ENCODE data around the gene MRTFB.

MRTFB gene

GRCh38 chr16:14205666-14206065, 134.5 kb downstream of the MRTFB start:
- DNase-seq = no peak
- TF ChIP-seq POLR2A (IDR thresholded peaks at IDR 0.05; ENCODE audit: low read length) (no peak), GATA1 (IDR thresholded peaks at IDR 0.05; ENCODE audit: low read depth, low read length) (no peak)

GRCh38 chr16:14211856-14212543, 140.9 kb downstream of the MRTFB start:
- TF ChIP-seq POLR2A (IDR thresholded peaks at IDR 0.05; ENCODE audit: low read length) (no peak), GATA1 (IDR thresholded peaks at IDR 0.05; ENCODE audit: low read depth, low read length) (no peak)
- no peak for DNase-seq

DNA sequence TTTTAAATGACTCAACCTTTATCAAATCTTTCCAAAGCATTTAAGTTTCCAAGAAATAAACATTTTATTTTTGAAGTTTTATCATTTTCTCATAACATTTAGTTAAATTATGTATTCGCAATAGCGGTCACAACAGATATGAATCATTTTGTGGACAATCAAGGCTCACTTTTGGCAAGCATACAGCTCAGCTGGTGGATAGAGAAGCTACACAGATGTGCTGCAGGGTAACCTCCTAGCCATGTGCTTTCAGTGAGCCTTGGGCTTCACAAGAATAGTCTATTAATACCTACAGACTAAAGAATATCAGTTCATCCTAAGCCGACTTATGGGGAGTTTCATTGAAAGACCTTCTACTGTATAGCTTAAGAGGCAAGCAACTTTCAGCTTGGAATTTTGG, 144.8 kb downstream of the MRTFB start:
- TF ChIP-seq POLR2A (IDR thresholded peaks at IDR 0.05; ENCODE audit: low read length) (no peak), GATA1 (IDR thresholded peaks at IDR 0.05; ENCODE audit: low read depth, low read length) (no peak)
- DNase-seq = no peak

DNA sequence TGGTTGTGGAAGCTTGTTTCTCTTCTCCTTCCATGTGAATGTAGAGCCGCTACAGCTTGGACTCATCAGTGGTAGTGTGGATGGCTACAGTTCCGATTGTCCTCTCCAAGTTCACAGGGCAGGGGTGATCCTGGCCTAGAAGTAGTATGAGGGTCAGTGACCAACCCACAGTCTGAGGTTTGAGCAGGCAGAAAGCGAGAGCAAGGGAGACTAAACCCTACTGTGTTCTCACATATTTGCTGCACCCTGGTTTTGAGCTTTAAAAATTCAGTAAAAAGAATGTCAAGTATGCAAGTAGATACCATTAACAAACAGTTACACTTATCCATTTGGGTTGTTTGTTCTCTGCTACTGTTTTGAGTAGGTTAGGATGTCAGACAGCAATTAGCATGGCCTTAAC, 148.9 kb downstream of the MRTFB start:
- no peak for DNase-seq
- TF ChIP-seq GATA1 (IDR thresholded peaks at IDR 0.05; ENCODE audit: low read depth, low read length) (no peak), POLR2A (IDR thresholded peaks at IDR 0.05; ENCODE audit: low read length) (no peak)

GRCh38 chr16:14223632-14224031, 152.5 kb downstream of the MRTFB start:
- TF ChIP-seq POLR2A (IDR thresholded peaks at IDR 0.05; ENCODE audit: low read length) = no peak
- no peak for TF ChIP-seq GATA1 (IDR thresholded peaks at IDR 0.05; ENCODE audit: low read depth, low read length)
- no peak for DNase-seq

- DNase-seq = no peak
- TF ChIP-seq GATA1 (IDR thresholded peaks at IDR 0.05; ENCODE audit: low read depth, low read length) (no peak), POLR2A (IDR thresholded peaks at IDR 0.05; ENCODE audit: low read length) (no peak)
These were observed 154.3 kb downstream of the MRTFB start for GRCh38 chr16:14225457-14225856.

DNA sequence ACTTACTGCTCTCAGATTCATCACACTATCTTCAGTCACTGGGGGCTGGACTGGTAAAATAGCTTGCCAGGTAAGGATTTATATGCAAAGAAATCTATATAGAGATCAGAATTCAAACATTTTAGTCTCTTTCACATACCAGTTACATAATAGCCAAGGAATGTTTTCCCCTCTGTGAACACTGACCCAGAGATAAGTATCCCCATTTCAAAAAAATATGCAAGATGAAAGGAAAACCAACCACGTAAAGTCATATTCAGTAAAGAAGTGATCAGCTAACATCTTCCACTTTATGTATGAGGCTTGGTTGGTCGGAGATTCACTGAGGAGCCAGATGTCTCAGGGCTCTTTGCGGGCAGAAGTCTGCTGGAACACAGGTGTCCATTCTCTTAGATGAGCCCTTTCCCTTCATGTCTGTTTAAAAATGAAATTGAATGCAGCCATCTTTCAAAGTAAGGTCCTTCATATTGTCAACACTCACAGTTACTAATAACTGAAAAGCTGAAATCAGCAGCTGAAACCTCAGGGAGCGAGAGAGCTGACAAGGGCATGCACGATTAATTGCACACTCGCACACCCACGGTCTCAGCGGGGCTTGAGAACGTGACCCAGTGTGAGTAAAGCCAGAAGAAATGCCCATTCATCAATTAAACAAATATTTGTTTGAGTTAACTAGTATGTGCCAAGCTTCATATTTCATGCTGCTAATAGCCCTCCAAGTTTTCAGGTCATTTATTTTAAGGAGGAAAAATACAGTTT, 161.2 kb downstream of the MRTFB start:
- no peak for DNase-seq
- TF ChIP-seq GATA1 (IDR thresholded peaks at IDR 0.05; ENCODE audit: low read depth, low read length) (no peak), POLR2A (IDR thresholded peaks at IDR 0.05; ENCODE audit: low read length) (no peak)

DNA sequence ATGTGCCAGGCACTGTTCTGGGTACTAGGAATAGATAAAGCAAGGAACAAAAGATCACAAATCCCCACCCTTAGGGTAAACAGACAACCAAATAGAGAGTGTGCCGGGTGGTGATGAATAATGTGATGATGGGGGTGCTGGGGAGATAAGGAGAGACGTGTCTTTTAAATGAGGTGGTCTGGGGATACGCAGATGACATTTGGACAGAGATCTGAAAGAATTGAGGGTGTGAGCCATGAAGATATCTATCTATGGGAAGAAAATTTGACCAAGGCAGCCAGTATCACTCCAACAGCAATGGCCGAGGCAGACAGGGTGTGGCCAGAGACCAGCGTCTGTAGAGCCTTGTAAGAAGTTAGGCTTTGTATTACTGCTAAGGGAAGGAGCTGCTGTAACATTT, 165.3 kb downstream of the MRTFB start:
- TF ChIP-seq POLR2A (IDR thresholded peaks at IDR 0.05; ENCODE audit: low read length) (no peak), GATA1 (IDR thresholded peaks at IDR 0.05; ENCODE audit: low read depth, low read length) (no peak)

GRCh38 chr16:14238756-14239155, 167.6 kb downstream of the MRTFB start:
- TF ChIP-seq POLR2A (IDR thresholded peaks at IDR 0.05; ENCODE audit: low read length) = no peak
- no peak for TF ChIP-seq GATA1 (IDR thresholded peaks at IDR 0.05; ENCODE audit: low read depth, low read length)
- no peak for DNase-seq

More for the DNA sequence above, 165.3 kb downstream of the MRTFB start:
- peak in 1 of 2 experiments; percentile 8 for DNase-seq

- no peak for DNase-seq
- TF ChIP-seq POLR2A (IDR thresholded peaks at IDR 0.05; ENCODE audit: low read length) = no peak
- no peak for TF ChIP-seq GATA1 (IDR thresholded peaks at IDR 0.05; ENCODE audit: low read depth, low read length)
These were observed 168.7 kb downstream of the MRTFB start for GRCh38 chr16:14239791-14240190.

DNA sequence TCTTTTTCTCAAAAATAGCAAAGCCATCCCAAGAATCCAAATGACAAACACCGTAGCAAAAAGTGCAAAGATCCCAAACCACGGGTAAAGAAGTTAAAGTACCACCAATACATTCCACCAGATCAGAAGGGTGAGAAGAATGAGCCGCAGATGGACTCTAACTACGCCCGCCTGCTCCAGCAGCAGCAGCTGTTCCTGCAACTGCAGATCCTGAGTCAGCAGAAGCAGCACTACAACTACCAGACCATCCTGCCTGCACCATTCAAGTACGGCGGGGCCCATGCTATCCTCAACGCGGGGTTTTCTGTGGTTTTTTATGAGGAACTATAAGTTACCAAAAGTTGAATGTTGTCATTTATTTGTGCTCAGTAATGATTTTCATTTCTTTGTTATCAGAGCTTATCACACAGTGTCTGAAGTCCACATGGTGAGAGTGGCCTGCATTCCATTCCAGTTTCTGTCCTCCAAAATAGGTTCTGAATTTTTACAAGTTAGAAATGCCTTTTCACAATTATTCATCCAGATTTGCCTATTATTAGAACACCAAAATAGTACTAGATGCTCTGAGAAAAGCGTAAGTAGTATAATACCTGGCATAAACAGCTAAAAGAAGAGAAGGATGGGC, 169.2 kb downstream of the MRTFB start:
- peak in 1 of 2 experiments; percentile 2 for DNase-seq
- no peak for TF ChIP-seq GATA1 (IDR thresholded peaks at IDR 0.05; ENCODE audit: low read depth, low read length)
- TF ChIP-seq POLR2A (IDR thresholded peaks at IDR 0.05; ENCODE audit: low read length) = no peak

- DNase-seq = no peak
- no peak for TF ChIP-seq GATA1 (IDR thresholded peaks at IDR 0.05; ENCODE audit: low read depth, low read length)
- TF ChIP-seq POLR2A (IDR thresholded peaks at IDR 0.05; ENCODE audit: low read length) = no peak
These were observed 169.8 kb downstream of the MRTFB start for GRCh38 chr16:14240964-14241363.

- TF ChIP-seq POLR2A (IDR thresholded peaks at IDR 0.05; ENCODE audit: low read length) = no peak
- TF ChIP-seq GATA1 (IDR thresholded peaks at IDR 0.05; ENCODE audit: low read depth, low read length) = no peak
- no peak for DNase-seq
These were observed 170.5 kb downstream of the MRTFB start for GRCh38 chr16:14241631-14242030.

DNA sequence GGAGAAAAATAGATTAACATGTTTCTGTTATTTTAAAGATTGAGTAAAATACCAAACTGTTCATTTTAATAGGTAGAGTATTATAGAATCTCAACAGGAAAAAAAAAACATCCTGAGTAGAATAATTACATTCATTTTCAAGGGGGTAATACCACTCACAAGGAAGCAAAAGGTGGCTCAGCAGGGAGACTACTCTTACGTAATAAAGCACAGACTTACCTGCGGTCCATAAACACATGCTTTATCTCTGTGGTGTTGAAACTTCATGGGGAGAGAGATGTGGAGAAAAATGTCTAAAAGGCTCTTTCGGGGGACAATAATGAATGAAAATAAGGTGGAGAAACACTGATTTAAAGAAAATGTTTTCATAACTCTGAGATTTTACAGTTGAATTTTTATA, 171.7 kb downstream of the MRTFB start:
- TF ChIP-seq POLR2A (IDR thresholded peaks at IDR 0.05; ENCODE audit: low read length) (no peak), GATA1 (IDR thresholded peaks at IDR 0.05; ENCODE audit: low read depth, low read length) (no peak)
- no peak for DNase-seq

All from erythroblast (primary cell).